Astrocyte (in vitro differentiated cells and primary cell): ENCODE measurements around the gene MYORG.

ENCODE experiments used
- CTCF ChIP-seq: IDR thresholded peaks from 2 replicates; pipeline ENCODE4 v1.5.1; 2011; ENCODE audit warnings: low read depth, mild to moderate bottlenecking, inconsistent platforms, low read length, moderate library complexity; ENCODE audit not compliant: insufficient read depth
- EZH2 ChIP-seq: IDR thresholded peaks from 2 replicates; pipeline ENCODE4 v1.6.1; 2012; ENCODE audit warnings: mild to moderate bottlenecking, low read length, inconsistent platforms; ENCODE audit not compliant: insufficient read depth

- TF ChIP-seq CTCF (no peak), EZH2 (no peak)
These were observed 5.5 kb downstream of the MYORG start for GRCh38 chr9:34370970-34371880.
